Keratinocyte (primary cell): ENCODE results near the gene THBD. TPM values are rescaled to one million over a fixed set of nuclear protein-coding genes. Genes with fewer than 3 reads are reported as not detected.

ENCODE experiments used
- DNase-seq: peaks from one replicate; pipeline ENCODE4 v3.0.0-alpha.2; 2011; ENCODE audit warnings: low read depth, missing footprints, low spot score
- FAIRE-seq: peaks from 2 replicates; lab custom pipeline; 2011; peaks lifted over from hg19 to GRCh38; lab: Jason Lieb, UNC
- H2AFZ ChIP-seq: 2 replicates; pipeline ENCODE4 v1.6.0; 2012; ENCODE audit warnings: low read length, control low read depth, inconsistent platforms; ENCODE audit not compliant: control insufficient read depth
- H3K27ac ChIP-seq: 2 replicates; pipeline ENCODE4 v1.5.1; 2011; ENCODE audit warnings: low read length; ENCODE audit not compliant: control insufficient read depth, insufficient read depth
- H3K27me3 ChIP-seq: 3 replicates; pipeline ENCODE4 v1.6.0; 2011; ENCODE audit warnings: low read length; ENCODE audit not compliant: control insufficient read depth, insufficient read depth; ENCODE audit errors: extremely low read depth
- H3K36me3 ChIP-seq, 2 experiments: 2 replicates in 1 of 2; 3 replicates in 1 of 2; pipeline ENCODE4 v1.5.1; 2011; ENCODE audit warnings: low read length in 2 of 2, mild to moderate bottlenecking in 1 of 2; ENCODE audit not compliant: control insufficient read depth in 2 of 2, insufficient read depth in 2 of 2; ENCODE audit errors: extremely low read depth in 1 of 2
- H3K4me1 ChIP-seq: 3 replicates; pipeline ENCODE4 v1.5.1; 2011; ENCODE audit warnings: low read length; ENCODE audit not compliant: control insufficient read depth, insufficient read depth; ENCODE audit errors: extremely low read depth
- H3K4me2 ChIP-seq: 3 replicates; pipeline ENCODE4 v1.6.0; 2011; ENCODE audit warnings: low read depth, low read length; ENCODE audit not compliant: control insufficient read depth, insufficient read depth; ENCODE audit errors: extremely low read depth
- H3K4me3 ChIP-seq, 3 experiments: fragments of 200-600 bp in 1 of 3; sonication (generic) in 1 of 3; 2 replicates in 2 of 3; 3 replicates in 1 of 3; pipeline ENCODE4 v1.5.1; 2011 to 2016; ENCODE audit warnings: low read length in 3 of 3, mild to moderate bottlenecking in 3 of 3, control low read depth in 2 of 3, inconsistent platforms in 1 of 3, low read depth in 1 of 3, mixed read lengths in 1 of 3, mixed run types in 1 of 3, moderate library complexity in 1 of 3; ENCODE audit not compliant: control insufficient read depth in 2 of 3, insufficient read depth in 2 of 3; ENCODE audit errors: extremely low read depth in 1 of 3
- H3K79me2 ChIP-seq: 2 replicates; pipeline ENCODE4 v1.6.0; 2012; ENCODE audit warnings: low read length; ENCODE audit not compliant: control insufficient read depth, insufficient read depth
- H3K9ac ChIP-seq: 3 replicates; pipeline ENCODE4 v1.6.0; 2011; ENCODE audit warnings: low read length; ENCODE audit not compliant: control insufficient read depth, insufficient read depth; ENCODE audit errors: extremely low read depth
- H3K9me1 ChIP-seq: 3 replicates; pipeline ENCODE4 v1.6.0; 2011; ENCODE audit warnings: low read length; ENCODE audit not compliant: control insufficient read depth, insufficient read depth; ENCODE audit errors: extremely low read depth
- H3K9me3 ChIP-seq: 2 replicates; pipeline ENCODE4 v1.5.1; 2012; ENCODE audit warnings: low read depth, low read length; ENCODE audit not compliant: control insufficient read depth
- H4K20me1 ChIP-seq: 3 replicates; pipeline ENCODE4 v1.6.0; 2011; ENCODE audit warnings: low read length; ENCODE audit not compliant: control insufficient read depth, insufficient read depth; ENCODE audit errors: extremely low read depth
- EZH2 ChIP-seq: IDR thresholded peaks from one replicate; pipeline ENCODE4 v1.6.1; 2012; ENCODE audit warnings: inconsistent platforms, mild to moderate bottlenecking, low read length, moderate library complexity
- dilution Hi-C: fragments of 300-500 bp; cut with MboI; formaldehyde crosslinking; loops from one replicate; pipeline ENCODE4 v1.7.0; 2020; ENCODE audit warnings: low sequenced_read_pairs; ENCODE audit not compliant: extremely low pct_ligation_motif_present
- polyA plus RNA-seq, 5 experiments: library from polyadenylated mRNA; depleted of rRNA in 3 of 5; stranded (reverse) in 3 of 5; stranded (forward) in 1 of 5; unstranded in 1 of 5; fragments of >200 nt; gene quantifications; 1 replicate in 1 of 5; 2 replicates in 3 of 5; 3 replicates in 1 of 5; pipeline versions ENCODE4 v1.2.1 to v1.2.3, GENCODE V29; 2011 to 2012; ENCODE audit warnings: missing spikeins in 2 of 5, low read depth in 1 of 5, low replicate concordance in 1 of 5
- TF ChIP-seq, protein P1 (sequence below), 3 experiments: IDR thresholded peaks in 1 of 3; conservative IDR thresholded peaks in 1 of 3; optimal IDR thresholded peaks in 1 of 3; 2 replicates in 2 of 3; 3 replicates in 1 of 3; pipeline versions ENCODE3 to v1.5.1; 2011; ENCODE audit warnings: low read length in 3 of 3, mild to moderate bottlenecking in 3 of 3, moderate library complexity in 2 of 3, control low read depth in 1 of 3, inconsistent platforms in 1 of 3; ENCODE audit not compliant: insufficient read depth in 2 of 3; ENCODE audit errors: extremely low read depth in 1 of 3

The THBD gene
- polyA plus RNA-seq, 1 donor (not counting 4 experiments of a cell fraction or from before 2014, with no cell fraction given), result 4.7 TPM

DNA sequence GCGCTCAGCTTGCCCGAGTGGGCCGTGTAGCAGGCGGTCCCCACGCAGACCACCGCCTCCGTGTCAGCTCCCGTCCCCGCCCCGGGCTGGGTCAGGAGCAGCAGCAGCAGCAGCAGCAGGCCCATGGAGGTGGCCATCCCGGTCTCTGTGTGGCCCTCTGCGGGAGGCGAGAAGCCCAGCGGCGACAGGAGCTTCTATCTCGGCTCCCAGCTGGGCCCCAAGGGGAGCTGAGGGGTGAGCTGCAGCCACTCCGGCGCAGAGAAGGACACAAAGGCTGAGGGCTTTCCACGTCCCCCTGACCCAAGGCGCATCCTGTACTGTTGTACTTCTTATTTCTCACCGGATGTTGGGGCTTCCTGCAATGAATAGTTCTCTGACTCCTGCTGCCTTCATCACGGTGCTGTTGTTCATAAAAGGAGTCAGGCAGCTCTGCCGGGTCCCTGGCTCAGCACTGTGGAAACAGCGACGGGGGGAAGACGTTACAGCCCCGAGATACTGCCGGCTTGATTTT lies 36.6 kb upstream of the THBD start, which contains the start of gene CD93:
Gene CD93 (minus strand): TSS at position 269 of the 511 bp plus-strand sequence. CDS start 132 bp downstream, at position 137.
- Histone ChIP-seq H3K9me1 (no peaks in the 10 kb centered on the region), H3K79me2 (no peaks in the 10 kb centered on the region), H3K4me1 (peaks cover 10% of the 10 kb centered on the region), H3K27me3 (no peaks in the 10 kb centered on the region), H3K4me3 (no peak within 1 kb of the TSS), H4K20me1 (no peaks in the 10 kb centered on the region), H3K9ac (no peak within 1 kb of the TSS), H3K27ac (no peak within 1 kb of the TSS), H2AFZ (no peak within 1 kb of the TSS), H3K36me3 (no peaks in the 10 kb centered on the region), H3K9me3 (no peaks in the 10 kb centered on the region), H3K4me2 (no peak within 1 kb of the TSS)
- TF ChIP-seq, protein P1, sequence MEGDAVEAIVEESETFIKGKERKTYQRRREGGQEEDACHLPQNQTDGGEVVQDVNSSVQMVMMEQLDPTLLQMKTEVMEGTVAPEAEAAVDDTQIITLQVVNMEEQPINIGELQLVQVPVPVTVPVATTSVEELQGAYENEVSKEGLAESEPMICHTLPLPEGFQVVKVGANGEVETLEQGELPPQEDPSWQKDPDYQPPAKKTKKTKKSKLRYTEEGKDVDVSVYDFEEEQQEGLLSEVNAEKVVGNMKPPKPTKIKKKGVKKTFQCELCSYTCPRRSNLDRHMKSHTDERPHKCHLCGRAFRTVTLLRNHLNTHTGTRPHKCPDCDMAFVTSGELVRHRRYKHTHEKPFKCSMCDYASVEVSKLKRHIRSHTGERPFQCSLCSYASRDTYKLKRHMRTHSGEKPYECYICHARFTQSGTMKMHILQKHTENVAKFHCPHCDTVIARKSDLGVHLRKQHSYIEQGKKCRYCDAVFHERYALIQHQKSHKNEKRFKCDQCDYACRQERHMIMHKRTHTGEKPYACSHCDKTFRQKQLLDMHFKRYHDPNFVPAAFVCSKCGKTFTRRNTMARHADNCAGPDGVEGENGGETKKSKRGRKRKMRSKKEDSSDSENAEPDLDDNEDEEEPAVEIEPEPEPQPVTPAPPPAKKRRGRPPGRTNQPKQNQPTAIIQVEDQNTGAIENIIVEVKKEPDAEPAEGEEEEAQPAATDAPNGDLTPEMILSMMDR (optimal IDR thresholded peaks at IDR 0.05 in 1 of 3, IDR thresholded peaks at IDR 0.05 in 1 of 3, conservative IDR thresholded peaks at IDR 0.05 in 1 of 3; ENCODE audit: extremely low read depth in 1 of 3, insufficient read depth in 2 of 3, low read length in 3 of 3), result no peak
- FAIRE-seq (no peak), DNase-seq (no peak)
- dilution Hi-C loops, result no loop called here

DNA sequence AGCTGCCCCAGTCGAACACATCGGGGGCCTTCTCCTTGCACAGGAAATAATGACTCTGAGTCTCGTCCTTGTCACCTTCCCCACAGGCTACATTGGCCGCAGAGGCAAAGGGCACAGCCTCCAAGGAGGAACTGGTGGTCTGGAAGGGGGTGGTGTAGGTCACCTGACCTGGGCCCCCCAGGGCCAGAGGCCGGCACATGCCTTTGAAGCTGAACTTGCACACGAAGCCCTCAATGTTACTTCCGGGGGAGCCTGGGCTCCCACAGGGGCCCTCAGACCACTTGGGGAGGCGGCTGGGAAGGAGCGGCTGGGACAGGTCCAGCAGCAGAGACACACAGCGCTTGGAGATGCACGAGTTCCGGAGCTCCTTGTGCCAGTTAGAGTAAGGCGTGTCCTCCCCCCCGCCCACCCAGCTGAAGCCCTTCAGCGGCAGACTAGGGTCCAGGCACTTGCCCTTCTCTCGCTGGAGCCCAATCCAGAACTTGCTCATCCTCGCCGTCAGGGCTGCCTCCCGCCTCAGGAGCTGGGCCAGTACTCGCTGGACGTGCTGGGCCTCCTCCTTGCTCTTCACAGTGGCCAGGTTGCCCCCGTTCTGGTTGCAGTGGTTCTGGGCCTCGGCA lies 36.1 kb upstream of the THBD start:
- Histone ChIP-seq H3K79me2 (no peaks in the 10 kb centered on the region), H4K20me1 (no peaks in the 10 kb centered on the region), H2AFZ (no peak overlapping the region), H3K9me1 (no peaks in the 10 kb centered on the region), H3K9me3 (no peaks in the 10 kb centered on the region), H3K27ac (no peak overlapping the region), H3K36me3 (no peaks in the 10 kb centered on the region), H3K27me3 (no peaks in the 10 kb centered on the region), H3K4me2 (no peak overlapping the region), H3K4me3 (no peak overlapping the region), H3K9ac (no peak overlapping the region), H3K4me1 (peaks cover 10% of the 10 kb centered on the region)
- no peak for DNase-seq
- TF ChIP-seq, protein P1 (optimal IDR thresholded peaks at IDR 0.05 in 1 of 3, IDR thresholded peaks at IDR 0.05 in 1 of 3, conservative IDR thresholded peaks at IDR 0.05 in 1 of 3; ENCODE audit: extremely low read depth in 1 of 3, insufficient read depth in 2 of 3, low read length in 3 of 3), result no peak
- no peak for TF ChIP-seq EZH2
- dilution Hi-C loops, result no loop called here
- no peak for FAIRE-seq
